Fibroblast of lung (primary cell): ENCODE data around the gene INHBB. TPM values are rescaled to one million over a fixed set of nuclear protein-coding genes. Genes with fewer than 3 reads are reported as not detected.

ENCODE experiments used
- DNase-seq, 2 donors: peaks; one replicate each; pipeline versions ENCODE4 v3.0.0 to v3.0.0-alpha.2; 2010; ENCODE audit warnings: low read depth in 2 of 2
- H2AFZ ChIP-seq: 2 replicates; pipeline ENCODE4 v1.5.1; 2012; ENCODE audit warnings: low read length, control low read depth, inconsistent platforms
- H3K27ac ChIP-seq: 2 replicates; pipeline ENCODE4 v1.5.1; 2011; ENCODE audit warnings: low read length, control low read depth; ENCODE audit not compliant: insufficient read depth
- H3K27me3 ChIP-seq: 2 replicates; pipeline ENCODE4 v1.5.1; 2011; ENCODE audit warnings: mild to moderate bottlenecking, low read length; ENCODE audit not compliant: control insufficient read depth, insufficient read depth
- H3K36me3 ChIP-seq: 2 replicates; pipeline ENCODE4 v1.5.1; 2011; ENCODE audit warnings: low read length; ENCODE audit not compliant: control insufficient read depth, insufficient read depth
- H3K4me1 ChIP-seq: 2 replicates; pipeline ENCODE4 v1.5.1; 2011; ENCODE audit warnings: low read length; ENCODE audit not compliant: control insufficient read depth, insufficient read depth; ENCODE audit errors: extremely low read depth
- H3K4me2 ChIP-seq: 2 replicates; pipeline ENCODE4 v1.5.1; 2011; ENCODE audit warnings: low read length, control low read depth; ENCODE audit not compliant: insufficient read depth; ENCODE audit errors: extremely low read depth
- H3K4me3 ChIP-seq, 4 experiments: fragments of 200-600 bp in 1 of 4; sonication (generic) in 1 of 4; replicated peaks in 1 of 4; 2 replicates each; pipeline ENCODE4 v1.5.1; 2011 to 2016; ENCODE audit warnings: low read length in 4 of 4, low read depth in 3 of 4, mild to moderate bottlenecking in 3 of 4, control low read depth in 2 of 4, inconsistent platforms in 1 of 4, mixed read lengths in 1 of 4; ENCODE audit not compliant: insufficient read depth in 1 of 4; ENCODE audit errors: control extremely low read depth in 1 of 4
- H3K79me2 ChIP-seq: 2 replicates; pipeline ENCODE4 v1.5.1; 2012; ENCODE audit warnings: mild to moderate bottlenecking, low read length, inconsistent platforms; ENCODE audit not compliant: control insufficient read depth, insufficient read depth
- H3K9ac ChIP-seq: 2 replicates; pipeline ENCODE4 v1.5.1; 2011; ENCODE audit warnings: mild to moderate bottlenecking, low read length, control low read depth; ENCODE audit not compliant: insufficient read depth
- H3K9me3 ChIP-seq: 2 replicates; pipeline ENCODE4 v1.5.1; 2012; ENCODE audit warnings: low read depth, low read length; ENCODE audit not compliant: control insufficient read depth, insufficient read depth
- H4K20me1 ChIP-seq: 2 replicates; pipeline ENCODE4 v1.5.1; 2011; ENCODE audit warnings: low read length; ENCODE audit not compliant: control insufficient read depth, insufficient read depth; ENCODE audit errors: extremely low read depth
- CTCF ChIP-seq, 2 donors: IDR thresholded peaks in 1 of 2; conservative IDR thresholded peaks in 1 of 2; 1 replicate in 1 of 2; 2 replicates in 1 of 2; pipeline ENCODE4 v1.5.1; 2011 to 2012; ENCODE audit warnings: low read length in 2 of 2, control low read depth in 1 of 2, inconsistent platforms in 1 of 2, low read depth in 1 of 2, mild to moderate bottlenecking in 1 of 2
- EZH2 ChIP-seq: IDR thresholded peaks from 2 replicates; pipeline ENCODE4 v1.5.1; 2012; ENCODE audit warnings: low read length, control low read depth, mild to moderate bottlenecking; ENCODE audit errors: missing control alignments
- polyA plus RNA-seq, 2 donors: library from polyadenylated mRNA; depleted of rRNA in 1 of 2; stranded (reverse) in 1 of 2; unstranded in 1 of 2; fragments of >200 nt; gene quantifications; 2 replicates each; pipeline ENCODE4 v1.2.1, GENCODE V29; 2011 to 2012; ENCODE audit warnings: missing spikeins in 1 of 2
- total RNA-seq: library from RNA; depleted of rRNA; stranded (reverse); fragments of >200 nt; gene quantifications from 2 replicates; pipeline ENCODE4 v1.2.1, GENCODE V29; 2014

INHBB gene
- total and polyA plus RNA-seq, 2 donors (not counting 1 experiment from before 2014, with no cell fraction given) = 0.01 TPM; not detected in 1

- H3K36me3 ChIP-seq = no peaks in the 10 kb centered on the region
- DNase-seq = no peak
- no peaks in the 10 kb centered on the region for H3K4me1 ChIP-seq
- no peak overlapping the region for H3K4me3 ChIP-seq
- no peak overlapping the region for H3K27ac ChIP-seq
- TF ChIP-seq EZH2 (no peak), CTCF (conservative IDR thresholded peaks at IDR 0.05 in 1 of 2, IDR thresholded peaks at IDR 0.05 in 1 of 2; ENCODE audit: low read depth in 1 of 2, low read length in 2 of 2) (no peak)
- peaks cover 8% of the 10 kb centered on the region for H3K27me3 ChIP-seq
- no peak overlapping the region for H2AFZ ChIP-seq
- H4K20me1 ChIP-seq = no peaks in the 10 kb centered on the region
- H3K4me2 ChIP-seq = no peak overlapping the region
- H3K9ac ChIP-seq = no peak overlapping the region
- H3K79me2 ChIP-seq = no peaks in the 10 kb centered on the region
- H3K9me3 ChIP-seq = no peaks in the 10 kb centered on the region
These were observed 29.5 kb downstream of the INHBB start for GRCh38 chr2:120375251-120376020.

DNA sequence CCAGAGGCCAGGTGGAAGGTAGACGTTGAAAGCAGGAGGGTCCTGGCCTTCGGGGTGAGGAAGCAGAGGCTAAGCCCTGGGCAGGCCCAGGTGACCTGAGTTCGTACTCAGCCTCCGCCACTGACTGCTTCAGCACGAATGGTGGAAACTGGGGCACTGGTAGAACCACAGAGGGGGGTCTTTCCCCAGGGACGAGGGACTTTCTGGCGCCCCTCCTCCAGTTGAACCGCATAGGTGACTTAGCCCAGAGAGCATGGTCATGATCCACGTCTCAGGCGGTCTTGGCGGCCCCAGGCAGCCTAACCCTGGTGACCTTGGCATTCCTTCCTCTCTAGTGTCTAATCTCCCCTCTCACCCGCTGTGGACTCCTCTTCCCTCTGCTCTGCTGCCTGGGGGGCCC, 30.2 kb downstream of the INHBB start:
- H3K9ac ChIP-seq = no peak overlapping the region
- no peak for DNase-seq
- no peak overlapping the region for H3K4me3 ChIP-seq
- no peaks in the 10 kb centered on the region for H3K36me3 ChIP-seq
- no peak overlapping the region for H3K27ac ChIP-seq
- H3K9me3 ChIP-seq = no peaks in the 10 kb centered on the region
- H3K79me2 ChIP-seq = no peaks in the 10 kb centered on the region
- no peak overlapping the region for H2AFZ ChIP-seq
- TF ChIP-seq EZH2 (no peak), CTCF (conservative IDR thresholded peaks at IDR 0.05 in 1 of 2, IDR thresholded peaks at IDR 0.05 in 1 of 2; ENCODE audit: low read depth in 1 of 2, low read length in 2 of 2) (no peak)
- peaks cover 8% of the 10 kb centered on the region for H3K27me3 ChIP-seq
- H3K4me2 ChIP-seq = no peak overlapping the region
- no peaks in the 10 kb centered on the region for H4K20me1 ChIP-seq
- H3K4me1 ChIP-seq = no peaks in the 10 kb centered on the region

- no peak for DNase-seq
- no peak overlapping the region for H3K27ac ChIP-seq
- no peaks in the 10 kb centered on the region for H3K4me1 ChIP-seq
- no peak overlapping the region for H3K4me3 ChIP-seq
- H3K27me3 ChIP-seq = peaks cover 8% of the 10 kb centered on the region
- no peaks in the 10 kb centered on the region for H4K20me1 ChIP-seq
- H3K9me3 ChIP-seq = no peaks in the 10 kb centered on the region
- no peak overlapping the region for H3K4me2 ChIP-seq
- H3K9ac ChIP-seq = no peak overlapping the region
- no peaks in the 10 kb centered on the region for H3K79me2 ChIP-seq
- H2AFZ ChIP-seq = no peak overlapping the region
- H3K36me3 ChIP-seq = no peaks in the 10 kb centered on the region
- no peak for TF ChIP-seq CTCF (conservative IDR thresholded peaks at IDR 0.05 in 1 of 2, IDR thresholded peaks at IDR 0.05 in 1 of 2; ENCODE audit: low read depth in 1 of 2, low read length in 2 of 2)
- TF ChIP-seq EZH2 = no peak
These were observed 31.0 kb downstream of the INHBB start for GRCh38 chr2:120376679-120377640.
